IPS-11a (cell line): Measurements from ENCODE around the gene EHHADH.
"Not testable (repeated sequence)": the region's sequence is repeated elsewhere in the genome, so short reads cannot be mapped to it uniquely, and the experiment has no call there.

Source experiments
- H3K4me3 ChIP-seq: one replicate; pipeline ENCODE4 v1.5.1; 2013; ENCODE audit warnings: low read depth, low read length, control low read depth

EHHADH gene

GRCh38 chr3:185253133-185253532 is 716 bp downstream of the EHHADH start:
- not testable (repeated sequence) for H3K4me3 ChIP-seq

DNA sequence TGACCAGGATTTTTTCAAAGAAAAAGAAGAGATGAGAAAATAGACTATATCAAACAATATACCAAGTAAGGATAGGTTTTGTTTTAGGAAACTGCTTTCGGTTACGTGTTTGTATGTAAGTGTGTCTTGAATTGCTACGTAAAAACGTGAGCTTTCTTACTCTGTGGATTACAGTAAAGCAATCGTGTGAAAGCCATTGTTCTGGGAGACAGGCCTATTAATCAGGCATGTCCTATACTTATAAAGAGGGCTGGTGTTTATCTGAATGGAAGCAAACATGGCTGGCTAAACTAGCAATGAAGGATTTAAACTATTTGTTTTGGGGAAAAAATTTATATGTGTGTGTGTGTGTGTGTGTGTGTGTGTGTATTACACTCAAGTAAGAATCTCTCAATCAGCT is 2.6 kb downstream of the EHHADH start:
- no peak overlapping the region for H3K4me3 ChIP-seq

GRCh38 chr3:185250653-185251052 is 3.2 kb downstream of the EHHADH start:
- H3K4me3 ChIP-seq = no peak overlapping the region

GRCh38 chr3:185250247-185250646 is 3.6 kb downstream of the EHHADH start:
- H3K4me3 ChIP-seq = no peak overlapping the region

GRCh38 chr3:185242642-185243041 is 11.2 kb downstream of the EHHADH start:
- H3K4me3 ChIP-seq = no peak overlapping the region

DNA sequence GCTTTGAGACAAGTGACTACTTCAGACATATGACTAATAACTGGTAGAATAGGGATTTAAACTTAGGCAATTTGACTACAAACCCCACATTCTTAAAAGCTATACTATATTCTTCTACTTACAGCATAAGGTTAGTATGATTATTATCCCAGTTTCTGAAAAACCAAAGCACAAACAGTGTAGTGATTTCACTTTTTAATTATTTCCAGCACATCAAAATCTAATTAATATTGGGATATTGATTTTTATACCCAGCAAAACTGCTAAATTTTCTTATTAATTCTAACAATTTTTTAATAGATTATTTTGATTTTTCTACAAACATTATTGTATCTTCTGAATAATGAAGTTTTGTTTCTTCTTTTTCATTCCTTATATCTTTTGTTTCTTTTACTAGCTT is 16.9 kb downstream of the EHHADH start:
- no peak overlapping the region for H3K4me3 ChIP-seq

DNA sequence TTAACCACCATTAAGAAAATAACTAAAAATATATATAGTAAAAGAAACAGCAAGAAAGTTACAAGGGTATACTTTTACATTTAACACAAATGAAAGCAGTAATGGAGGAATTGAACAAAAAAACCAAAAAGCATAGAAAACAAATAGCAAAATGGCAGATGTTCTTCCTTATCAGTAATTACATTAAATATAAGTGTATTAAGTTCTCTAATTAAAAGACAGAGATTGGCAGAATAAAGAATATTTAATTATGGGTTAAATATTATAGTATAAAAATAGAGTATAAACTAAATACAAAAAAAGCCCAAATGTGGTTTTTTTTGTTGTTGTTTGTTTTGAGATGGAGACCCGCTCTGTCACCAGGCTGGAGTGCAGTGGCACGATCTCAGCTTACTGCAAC is 20.5 kb downstream of the EHHADH start:
- no peak overlapping the region for H3K4me3 ChIP-seq

GRCh38 chr3:185226526-185226925 is 27.3 kb downstream of the EHHADH start:
- H3K4me3 ChIP-seq = not testable (repeated sequence)

GRCh38 chr3:185225523-185225922 is 28.3 kb downstream of the EHHADH start:
- H3K4me3 ChIP-seq = no peak overlapping the region

DNA sequence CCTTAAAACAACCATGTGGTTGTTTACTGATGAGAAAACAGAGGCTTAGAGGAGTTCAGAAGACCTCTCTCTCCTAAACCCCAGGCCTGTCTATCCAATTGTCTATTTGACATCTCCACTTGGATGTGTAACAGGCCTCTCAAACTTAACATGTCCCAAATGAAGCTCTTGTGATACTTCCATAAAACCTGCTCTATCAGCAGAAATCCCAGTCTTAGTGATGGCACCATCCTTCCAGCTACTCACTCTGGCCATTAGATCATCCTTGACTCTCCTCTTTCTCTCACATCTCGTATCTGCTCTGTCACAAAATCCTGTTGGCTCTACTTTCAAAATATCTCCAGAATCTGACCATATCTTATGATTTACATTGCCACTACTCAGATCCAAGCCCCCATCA is 28.8 kb downstream of the EHHADH start:
- H3K4me3 ChIP-seq = no peak overlapping the region

GRCh38 chr3:185221203-185221602 is 32.6 kb downstream of the EHHADH start:
- H3K4me3 ChIP-seq = no peak overlapping the region

DNA sequence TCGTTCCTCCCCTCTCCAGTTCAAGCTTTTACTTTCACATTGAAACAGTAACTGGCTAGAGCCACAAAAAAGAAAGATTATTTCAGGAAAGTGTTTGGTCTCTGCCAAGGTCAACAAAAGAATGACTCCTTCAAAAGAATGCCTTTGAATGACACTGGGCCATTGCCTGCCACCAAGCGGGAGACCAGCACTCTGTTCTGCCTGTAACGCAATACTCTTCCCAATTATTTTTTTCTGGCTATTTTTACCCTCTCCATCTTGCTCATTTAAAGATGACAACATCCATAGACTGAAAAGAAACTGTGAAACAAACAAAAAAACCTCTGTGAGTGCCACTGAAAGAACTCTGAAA is 37.3 kb downstream of the EHHADH start:
- no peak overlapping the region for H3K4me3 ChIP-seq

- H3K4me3 ChIP-seq = no peak overlapping the region
Measured at GRCh38 chr3:185215873-185216606, 37.8 kb downstream of the EHHADH start.

GRCh38 chr3:185212559-185212958 is 41.3 kb downstream of the EHHADH start:
- H3K4me3 ChIP-seq = no peak overlapping the region

- H3K4me3 ChIP-seq = no peak overlapping the region
Measured at GRCh38 chr3:185212086-185212485, 41.8 kb downstream of the EHHADH start.

DNA sequence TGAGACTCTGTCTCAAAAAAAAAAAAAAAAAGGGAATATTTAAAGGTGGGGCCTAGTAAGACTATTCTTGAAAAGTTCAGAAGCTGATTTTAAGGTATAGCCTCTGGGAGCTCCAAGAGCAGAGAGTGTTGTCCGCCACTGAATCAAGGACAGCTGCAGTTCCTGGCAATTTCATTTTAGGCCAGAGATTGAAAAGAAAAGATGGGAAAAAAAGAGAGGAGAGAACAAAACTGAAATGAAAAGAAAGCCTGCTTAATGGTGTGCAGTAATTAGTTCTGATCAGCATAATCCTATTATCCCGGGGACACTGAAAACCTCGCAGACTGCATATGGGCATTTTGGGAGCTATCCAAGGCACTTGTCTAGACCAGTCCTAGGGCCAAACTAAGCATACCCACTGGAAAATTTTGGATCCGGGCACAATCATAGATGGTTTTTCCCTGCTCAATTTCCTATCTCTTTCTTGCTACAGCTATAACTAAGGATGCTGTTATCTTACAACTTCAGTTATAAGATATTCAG is 43.2 kb downstream of the EHHADH start:
- H3K4me3 ChIP-seq = no peak overlapping the region

DNA sequence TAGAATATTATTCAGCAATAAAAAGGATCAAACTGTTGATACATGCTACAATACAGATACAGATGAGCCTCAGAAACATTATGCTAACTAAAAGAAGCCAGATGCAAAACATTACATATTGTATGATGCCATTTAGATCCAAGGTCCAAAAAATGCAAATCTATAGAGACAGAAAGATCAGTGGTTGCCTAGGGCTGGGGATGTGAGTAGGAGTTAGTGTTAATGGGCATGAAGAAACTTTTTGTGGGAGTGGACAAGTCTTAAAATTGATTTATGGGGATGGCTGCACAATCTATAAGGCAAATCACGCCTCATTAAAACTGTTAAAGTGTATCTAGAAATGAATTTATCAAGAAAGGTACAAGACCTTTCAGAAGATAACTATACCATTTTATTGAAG is 45.0 kb downstream of the EHHADH start:
- no peak overlapping the region for H3K4me3 ChIP-seq

GRCh38 chr3:185207931-185208746 is 45.7 kb downstream of the EHHADH start:
- no peak overlapping the region for H3K4me3 ChIP-seq

- no peak overlapping the region for H3K4me3 ChIP-seq
Measured at GRCh38 chr3:185207481-185207880, 46.4 kb downstream of the EHHADH start.

DNA sequence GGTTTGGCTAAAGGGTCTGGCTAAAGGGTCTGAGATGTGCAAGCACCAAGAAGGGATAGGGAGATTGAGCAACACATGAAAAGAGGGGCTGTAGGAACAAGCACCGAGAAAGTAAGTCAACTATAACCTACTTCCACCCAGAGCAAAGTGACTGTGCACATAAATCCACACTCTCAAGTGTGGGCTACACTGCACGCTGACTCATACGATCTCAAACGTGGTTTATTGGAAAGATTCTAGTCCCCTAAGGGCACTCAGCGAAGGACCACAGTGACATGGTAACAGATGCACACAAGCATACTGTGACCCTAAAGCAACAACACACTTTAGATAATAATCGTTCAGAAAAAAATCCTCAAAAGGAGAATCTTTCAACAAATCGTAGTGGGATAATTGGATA is 48.0 kb downstream of the EHHADH start:
- H3K4me3 ChIP-seq = no peak overlapping the region

GRCh38 chr3:185204894-185205293 is 49.0 kb downstream of the EHHADH start:
- H3K4me3 ChIP-seq = no peak overlapping the region

DNA sequence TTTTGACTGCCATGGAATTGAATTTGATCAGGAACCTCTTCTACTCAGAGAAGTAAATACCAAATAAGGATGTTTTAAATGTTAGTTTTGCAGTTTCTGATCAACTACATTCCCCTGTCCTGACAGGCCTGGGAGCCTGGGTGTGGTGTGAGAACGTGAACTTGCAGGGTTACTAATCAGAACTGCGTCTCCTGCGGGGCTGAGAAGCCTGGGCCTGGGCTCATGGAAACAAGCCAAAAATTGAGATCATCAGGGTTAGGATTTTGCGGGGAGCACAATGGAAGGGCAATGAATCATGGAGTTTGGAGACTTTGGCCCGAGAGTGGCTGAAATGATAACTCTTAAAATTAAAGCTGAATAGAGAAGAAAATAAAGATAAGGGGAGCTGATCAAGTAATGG is 53.2 kb downstream of the EHHADH start:
- no peak overlapping the region for H3K4me3 ChIP-seq
